Suprapubic skin (tissue), 4 donors: ENCODE data around the gene DAND5. TPM values are rescaled to one million over a fixed set of nuclear protein-coding genes. Genes with fewer than 3 reads are reported as not detected.

Experiments
- DNase-seq, 2 donors: peaks; one replicate each; pipeline ENCODE4 v3.0.0-alpha.2; 2019; ENCODE audit warnings: low spot score in 2 of 2
- H3K27ac ChIP-seq: fragments of 200-600 bp; sonication (generic); one replicate; pipeline ENCODE4 v1.5.1; 2019
- H3K27me3 ChIP-seq: fragments of 200-600 bp; sonication (generic); one replicate; pipeline ENCODE4 v1.5.1; 2019
- H3K36me3 ChIP-seq: fragments of 200-600 bp; sonication (generic); one replicate; pipeline ENCODE4 v1.5.1; 2019
- H3K4me1 ChIP-seq: fragments of 200-600 bp; sonication (generic); one replicate; pipeline ENCODE4 v1.5.1; 2019
- H3K4me3 ChIP-seq: fragments of 200-600 bp; sonication (generic); one replicate; pipeline ENCODE4 v1.5.1; 2019; ENCODE audit warnings: mild to moderate bottlenecking
- H3K9me3 ChIP-seq: fragments of 200-600 bp; sonication (generic); one replicate; pipeline ENCODE4 v1.5.1; 2019
- EP300 ChIP-seq: sonication (generic); formaldehyde crosslinking; IDR thresholded peaks from one replicate; pipeline ENCODE4 v1.6.1; 2017; ENCODE audit warnings: antibody characterized with exemption
- POLR2A ChIP-seq, 2 donors: fragments of 450-650 bp; IDR thresholded peaks; one replicate each; pipeline ENCODE4 v1.6.1; 2017; ENCODE audit warnings: antibody characterized with exemption in 2 of 2, mild to moderate bottlenecking in 2 of 2, moderate library complexity in 2 of 2
- POLR2AphosphoS5 ChIP-seq, 3 donors: sonication (generic); formaldehyde crosslinking; IDR thresholded peaks; one replicate each; pipeline ENCODE4 v1.6.1; 2017; ENCODE audit warnings: antibody characterized with exemption in 3 of 3
- whole genome bisulfite sequencing: methylation state at CpG from one replicate; pipeline ENCODE4 v1.1.5; 2018; 5-methylcytosine and 5-hydroxymethylcytosine counted together
- total RNA-seq, 4 donors: library from RNA; depleted of rRNA; stranded (reverse); fragments of >200 nt; gene quantifications; one replicate each; pipeline ENCODE4 v1.1.0, GENCODE V29; 2016
- TF ChIP-seq, protein P1 (sequence below), 2 donors: fragments of 200-600 bp in 1 of 2; fragments of 450-650 bp in 1 of 2; sonication (generic) in 1 of 2; IDR thresholded peaks; one replicate each; pipeline ENCODE4 v1.5.1; 2016 to 2019; ENCODE audit warnings: antibody characterized with exemption in 2 of 2, mild to moderate bottlenecking in 1 of 2, moderate library complexity in 1 of 2

The DAND5 gene
- total RNA-seq, 4 donors from 2014 or later, result not detected

GRCh38 chr19:13012690-13013608, 43.6 kb downstream of the DAND5 start:
- peaks cover 95% of the 10 kb centered on the region for H3K4me1 ChIP-seq
- WGBS, result 9% methylated on average over 48 of the region's 52 CpGs

GRCh38 chr19:13013649-13014048, 44.3 kb downstream of the DAND5 start:
- peaks cover 95% of the 10 kb centered on the region for H3K4me1 ChIP-seq
- TF ChIP-seq, protein P1, sequence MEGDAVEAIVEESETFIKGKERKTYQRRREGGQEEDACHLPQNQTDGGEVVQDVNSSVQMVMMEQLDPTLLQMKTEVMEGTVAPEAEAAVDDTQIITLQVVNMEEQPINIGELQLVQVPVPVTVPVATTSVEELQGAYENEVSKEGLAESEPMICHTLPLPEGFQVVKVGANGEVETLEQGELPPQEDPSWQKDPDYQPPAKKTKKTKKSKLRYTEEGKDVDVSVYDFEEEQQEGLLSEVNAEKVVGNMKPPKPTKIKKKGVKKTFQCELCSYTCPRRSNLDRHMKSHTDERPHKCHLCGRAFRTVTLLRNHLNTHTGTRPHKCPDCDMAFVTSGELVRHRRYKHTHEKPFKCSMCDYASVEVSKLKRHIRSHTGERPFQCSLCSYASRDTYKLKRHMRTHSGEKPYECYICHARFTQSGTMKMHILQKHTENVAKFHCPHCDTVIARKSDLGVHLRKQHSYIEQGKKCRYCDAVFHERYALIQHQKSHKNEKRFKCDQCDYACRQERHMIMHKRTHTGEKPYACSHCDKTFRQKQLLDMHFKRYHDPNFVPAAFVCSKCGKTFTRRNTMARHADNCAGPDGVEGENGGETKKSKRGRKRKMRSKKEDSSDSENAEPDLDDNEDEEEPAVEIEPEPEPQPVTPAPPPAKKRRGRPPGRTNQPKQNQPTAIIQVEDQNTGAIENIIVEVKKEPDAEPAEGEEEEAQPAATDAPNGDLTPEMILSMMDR (IDR thresholded peaks at IDR 0.05), result no peak
- TF ChIP-seq EP300, result no peak
- TF ChIP-seq POLR2AphosphoS5 (IDR thresholded peaks at IDR 0.05), result no peak
- TF ChIP-seq POLR2A (IDR thresholded peaks at IDR 0.05), result no peak
- no peak for DNase-seq

More at GRCh38 chr19:13012690-13013608, 43.6 kb downstream of the DAND5 start:
- TF ChIP-seq EP300 (no peak), POLR2AphosphoS5 (IDR thresholded peaks at IDR 0.05) (peak in 1 of 3 donors; percentile 46), POLR2A (IDR thresholded peaks at IDR 0.05) (peak in 1 of 2 donors; percentile 11)
- TF ChIP-seq, protein P1 (IDR thresholded peaks at IDR 0.05), result no peak
- peak overlapping the region; percentile 50 for H3K4me3 ChIP-seq
- peak in 1 of 2 donors; percentile 81 for DNase-seq
- H3K36me3 ChIP-seq, result no peaks in the 10 kb centered on the region
- H3K9me3 ChIP-seq, result no peaks in the 10 kb centered on the region
- H3K27ac ChIP-seq, result peak overlapping the region; percentile 97
- no peaks in the 10 kb centered on the region for H3K27me3 ChIP-seq

GRCh38 chr19:13014101-13014920, 44.9 kb downstream of the DAND5 start:
- TF ChIP-seq, protein P1 (IDR thresholded peaks at IDR 0.05), result no peak
- TF ChIP-seq EP300, result no peak
- TF ChIP-seq POLR2AphosphoS5 (IDR thresholded peaks at IDR 0.05), result no peak
- no peak for TF ChIP-seq POLR2A (IDR thresholded peaks at IDR 0.05)
- 15% methylated on average over 34 of the region's 35 CpGs for whole genome bisulfite sequencing
- no peaks in the 10 kb centered on the region for H3K27me3 ChIP-seq
- H3K4me3 ChIP-seq, result peak overlapping the region; percentile 50
- H3K4me1 ChIP-seq, result peaks cover 95% of the 10 kb centered on the region
- H3K36me3 ChIP-seq, result no peaks in the 10 kb centered on the region
- no peaks in the 10 kb centered on the region for H3K9me3 ChIP-seq
- peak overlapping the region; percentile 97 for H3K27ac ChIP-seq
- no peak for DNase-seq

More at GRCh38 chr19:13013649-13014048, 44.3 kb downstream of the DAND5 start:
- 6% methylated on average over 20 of the region's 20 CpGs for WGBS
- no peaks in the 10 kb centered on the region for H3K36me3 ChIP-seq
- H3K9me3 ChIP-seq, result no peaks in the 10 kb centered on the region
- H3K4me3 ChIP-seq, result peak overlapping the region; percentile 50
- no peaks in the 10 kb centered on the region for H3K27me3 ChIP-seq
- peak overlapping the region; percentile 97 for H3K27ac ChIP-seq

GRCh38 chr19:13014921-13015280, 45.5 kb downstream of the DAND5 start:
- DNase-seq, result no peak
- Histone ChIP-seq H3K4me1 (peaks cover 95% of the 10 kb centered on the region), H3K27me3 (no peaks in the 10 kb centered on the region), H3K27ac (peak overlapping the region; percentile 97), H3K36me3 (no peaks in the 10 kb centered on the region), H3K4me3 (peak overlapping the region; percentile 50), H3K9me3 (no peaks in the 10 kb centered on the region)
- TF ChIP-seq EP300 (no peak), POLR2A (IDR thresholded peaks at IDR 0.05) (no peak), POLR2AphosphoS5 (IDR thresholded peaks at IDR 0.05) (no peak)
- TF ChIP-seq, protein P1 (IDR thresholded peaks at IDR 0.05), result no peak
- 49% methylated on average over 4 of the region's 4 CpGs for WGBS
